SJCRH30 (cell line): ENCODE data around the gene KRT17. TPM values are rescaled to one million over a fixed set of nuclear protein-coding genes. Genes with fewer than 3 reads are reported as not detected.
"Not testable (repeated sequence)": the region's sequence is repeated elsewhere in the genome, so short reads cannot be mapped to it uniquely, and the experiment has no call there.

Experiments used
- DNase-seq, 2 experiments: peaks; one replicate each; pipeline ENCODE4 v3.0.0-alpha.2; 2015 to 2020
- H3K27ac ChIP-seq: fragments of 250-450 bp; sonication (Bioruptor Pico); 2 replicates; pipeline ENCODE4 v1.5.1; 2020; ENCODE audit warnings: mild to moderate bottlenecking, moderate library complexity
- H3K27me3 ChIP-seq: fragments of 250-450 bp; sonication (Bioruptor Pico); 2 replicates; pipeline ENCODE4 v1.5.1; 2020; ENCODE audit warnings: mild to moderate bottlenecking, moderate library complexity
- H3K36me3 ChIP-seq: fragments of 250-450 bp; sonication (Bioruptor Pico); 2 replicates; pipeline ENCODE4 v1.5.1; 2020; ENCODE audit warnings: mild to moderate bottlenecking, moderate library complexity
- H3K4me1 ChIP-seq: fragments of 250-450 bp; sonication (Bioruptor Pico); 2 replicates; pipeline ENCODE4 v1.5.1; 2020; ENCODE audit warnings: mild to moderate bottlenecking, moderate library complexity
- H3K4me3 ChIP-seq: fragments of 250-450 bp; sonication (Bioruptor Pico); 2 replicates; pipeline ENCODE4 v1.5.1; 2020; ENCODE audit warnings: mild to moderate bottlenecking, moderate library complexity
- H3K9me3 ChIP-seq: fragments of 250-450 bp; sonication (Bioruptor Pico); replicated peaks from 2 replicates; pipeline ENCODE4 v1.5.1; 2020; ENCODE audit warnings: mild to moderate bottlenecking, moderate library complexity
- total RNA-seq: library from RNA; depleted of rRNA; stranded (reverse); fragments of >200 nt; shearing (Covaris generic); gene quantifications from 2 replicates; pipeline ENCODE4 v1.2.3, GENCODE V29; 2014

Gene KRT17
- total RNA-seq, 1 experiment from 2014 or later = 134 TPM

DNA sequence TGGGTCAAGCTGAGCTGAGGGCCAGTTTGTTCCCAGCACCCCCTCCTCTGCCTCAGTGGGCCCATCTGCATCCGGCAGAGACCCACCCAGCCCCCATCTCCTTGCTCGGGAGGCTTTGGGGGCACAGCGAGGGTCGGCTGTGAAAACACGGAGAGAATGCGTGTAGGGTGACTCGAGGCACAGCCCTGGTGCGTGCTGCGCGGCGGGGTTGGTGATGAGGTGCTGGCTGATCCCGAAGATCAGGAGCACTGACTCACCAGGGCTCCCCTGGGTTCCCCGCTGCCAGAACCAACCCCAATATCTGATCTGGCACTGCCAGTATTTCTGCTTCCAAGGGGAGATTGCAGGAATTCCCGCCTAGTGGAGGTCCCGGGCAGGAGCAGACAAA, 7.5 kb upstream of the KRT17 start:
- Histone ChIP-seq H3K36me3 (no peaks in the 10 kb centered on the region), H3K27ac (peak overlapping the region; percentile 71), H3K4me1 (peaks cover 53% of the 10 kb centered on the region), H3K9me3 (no peaks in the 10 kb centered on the region), H3K27me3 (no peaks in the 10 kb centered on the region), H3K4me3 (no peak overlapping the region)
- DNase-seq = no peak

DNA sequence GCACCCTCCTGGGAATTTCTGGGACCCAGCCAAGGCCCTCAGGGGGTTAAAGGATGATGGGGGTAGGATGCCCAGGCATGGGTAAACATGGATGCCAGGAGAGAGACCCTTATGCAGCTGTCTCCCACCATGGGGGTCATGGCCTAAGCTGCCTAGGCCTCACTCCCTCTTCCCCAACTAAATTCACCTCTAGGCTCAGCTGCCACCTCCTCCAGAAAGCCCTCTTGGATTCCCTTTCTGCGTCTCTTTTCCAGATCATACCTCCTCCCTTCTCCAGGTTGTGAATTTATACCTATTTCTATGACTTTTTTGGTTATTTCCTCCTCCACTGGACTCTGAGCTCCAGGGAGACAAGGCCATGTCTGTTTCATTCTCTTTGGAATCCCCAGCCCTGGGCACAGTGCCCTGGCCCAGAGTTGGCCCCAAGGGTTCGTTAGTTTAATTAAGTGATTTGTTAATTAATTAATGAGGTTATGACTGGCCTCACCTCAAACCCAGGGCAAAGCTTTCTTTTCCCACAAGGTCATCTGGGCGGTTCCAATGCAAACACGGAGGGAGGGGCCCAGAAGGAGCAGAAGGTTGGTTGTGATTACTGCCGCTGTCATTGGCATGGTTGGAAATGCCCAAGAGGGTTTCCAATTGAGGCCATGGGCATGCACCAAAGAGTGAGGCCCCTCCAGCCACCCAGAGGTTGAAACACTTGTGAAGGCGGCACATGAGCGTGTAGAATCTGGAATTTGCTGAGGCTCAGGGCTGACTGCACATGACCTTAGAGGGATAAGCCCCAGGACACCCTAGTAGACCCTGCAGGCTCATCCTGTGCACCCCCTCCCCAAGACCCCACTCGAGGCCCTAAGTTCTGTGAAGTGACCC, 6.9 kb upstream of the KRT17 start:
- Histone ChIP-seq H3K9me3 (no peaks in the 10 kb centered on the region), H3K4me3 (no peak overlapping the region), H3K27me3 (no peaks in the 10 kb centered on the region), H3K27ac (peak overlapping the region; percentile 71), H3K36me3 (no peaks in the 10 kb centered on the region), H3K4me1 (peaks cover 47% of the 10 kb centered on the region)
- DNase-seq = peak; percentile 55 to 66

- Histone ChIP-seq H3K4me3 (no peak overlapping the region), H3K9me3 (no peaks in the 10 kb centered on the region), H3K4me1 (peaks cover 42% of the 10 kb centered on the region), H3K27me3 (no peaks in the 10 kb centered on the region), H3K27ac (no peak overlapping the region), H3K36me3 (no peaks in the 10 kb centered on the region)
- DNase-seq = no peak
These were observed 5.7 kb upstream of the KRT17 start for GRCh38 chr17:41629826-41630670.

DNA sequence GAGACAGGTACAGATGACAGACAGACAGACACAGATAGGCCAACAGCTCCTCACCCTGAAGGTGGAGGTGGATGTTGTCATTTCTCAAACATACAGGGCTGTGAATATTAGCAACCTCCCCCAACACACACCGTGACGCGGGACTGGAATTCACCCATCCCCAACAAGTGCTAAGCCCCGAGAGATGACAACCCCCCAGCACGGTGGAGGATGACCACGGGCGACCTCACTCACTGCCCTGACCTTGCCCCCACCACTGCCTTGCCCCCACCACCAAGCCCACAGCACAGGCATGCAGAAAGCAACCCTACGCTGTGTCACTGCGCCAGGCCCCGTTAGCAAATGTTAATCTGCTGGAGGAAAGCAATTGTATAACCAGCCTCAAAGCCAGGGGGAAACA, 4.9 kb upstream of the KRT17 start:
- Histone ChIP-seq H3K9me3 (no peaks in the 10 kb centered on the region), H3K4me3 (no peak overlapping the region), H3K36me3 (no peaks in the 10 kb centered on the region), H3K27me3 (no peaks in the 10 kb centered on the region), H3K27ac (no peak overlapping the region), H3K4me1 (peaks cover 40% of the 10 kb centered on the region)
- DNase-seq = no peak

DNA sequence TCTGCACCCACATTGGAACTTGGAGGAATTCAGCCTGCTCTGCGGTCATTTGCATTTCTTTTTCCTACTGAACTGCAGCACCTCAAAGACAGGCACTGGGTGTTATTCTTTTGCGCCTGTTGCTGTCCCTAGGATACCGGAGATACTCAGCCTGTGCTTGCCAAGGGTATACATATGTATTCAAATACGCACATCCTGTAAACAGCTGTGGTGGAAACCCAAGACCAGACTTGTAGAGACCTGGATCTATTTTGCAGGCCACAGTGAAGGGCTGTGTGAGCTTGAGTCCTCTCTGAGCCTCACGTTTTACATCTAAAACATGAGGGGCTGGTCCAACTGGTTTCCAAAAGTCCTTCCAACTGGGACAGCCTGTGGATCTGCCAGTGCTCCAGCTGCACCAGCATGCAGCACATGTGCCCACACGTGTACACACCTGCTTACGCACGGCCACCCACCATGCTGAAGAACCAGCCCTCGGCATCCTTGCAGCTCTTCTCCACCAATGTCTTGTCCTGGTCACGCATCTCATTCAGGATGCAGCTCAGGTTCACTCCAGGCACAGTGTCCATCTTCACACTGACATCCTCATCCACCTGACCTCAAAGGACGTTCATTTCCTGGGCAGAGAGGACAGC, 4.4 kb upstream of the KRT17 start:
- H3K4me3 ChIP-seq, H3K36me3 ChIP-seq, H3K9me3 ChIP-seq, DNase-seq, H3K27ac ChIP-seq, H3K27me3 ChIP-seq: not testable (repeated sequence)
- H3K4me1 ChIP-seq = peaks cover 34% of the 10 kb centered on the region

GRCh38 chr17:41628073-41628370, 3.6 kb upstream of the KRT17 start:
- H3K27me3 ChIP-seq, H3K9me3 ChIP-seq, DNase-seq, H3K36me3 ChIP-seq, H3K4me3 ChIP-seq, H3K27ac ChIP-seq: not testable (repeated sequence)
- peaks cover 32% of the 10 kb centered on the region for H3K4me1 ChIP-seq

GRCh38 chr17:41627316-41628072, 3.1 kb upstream of the KRT17 start:
- Histone ChIP-seq H3K36me3 (peaks cover 4% of the 10 kb centered on the region), H3K27me3 (no peaks in the 10 kb centered on the region), H3K4me3 (no peak overlapping the region), H3K9me3 (no peaks in the 10 kb centered on the region), H3K27ac (no peak overlapping the region), H3K4me1 (peaks cover 34% of the 10 kb centered on the region)
- DNase-seq = no peak

DNA sequence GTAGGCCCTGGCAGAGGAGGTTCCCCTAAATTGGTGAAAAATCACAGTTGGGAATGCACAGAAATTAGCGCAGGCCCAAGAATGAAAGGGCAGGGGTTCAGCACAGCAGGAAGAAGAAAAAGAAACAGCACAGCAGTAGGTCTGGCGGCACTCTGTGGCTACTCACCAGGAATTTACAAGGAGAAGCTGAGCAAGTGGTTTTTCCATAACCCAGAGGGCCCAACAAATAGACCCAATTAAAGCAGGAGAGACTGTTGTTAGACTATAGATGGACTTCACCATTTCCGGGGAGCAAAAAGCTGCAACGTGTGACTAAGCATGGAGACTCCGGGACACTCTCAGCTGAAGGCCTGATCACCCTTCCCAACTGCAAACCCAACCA, 2.5 kb upstream of the KRT17 start:
- H3K9me3 ChIP-seq, H3K4me3 ChIP-seq, H3K27ac ChIP-seq, DNase-seq, H3K27me3 ChIP-seq, H3K36me3 ChIP-seq: not testable (repeated sequence)
- peaks cover 30% of the 10 kb centered on the region for H3K4me1 ChIP-seq

- H3K9me3 ChIP-seq, H3K4me3 ChIP-seq, H3K27me3 ChIP-seq, DNase-seq, H3K27ac ChIP-seq: not testable (repeated sequence)
- peaks cover 23% of the 10 kb centered on the region for H3K4me1 ChIP-seq
- peaks cover 11% of the 10 kb centered on the region for H3K36me3 ChIP-seq
These were observed 1.9 kb upstream of the KRT17 start for GRCh38 chr17:41626028-41626913.

- Histone ChIP-seq H3K27ac (no peak overlapping the region), H3K9me3 (no peaks in the 10 kb centered on the region), H3K27me3 (no peaks in the 10 kb centered on the region), H3K4me3 (no peak overlapping the region), H3K4me1 (peaks cover 20% of the 10 kb centered on the region), H3K36me3 (peaks cover 15% of the 10 kb centered on the region)
- DNase-seq = no peak
These were observed 1.2 kb upstream of the KRT17 start for GRCh38 chr17:41625602-41626001.

- peak; percentile 68 to 75 for DNase-seq
- H3K27me3 ChIP-seq, H3K9me3 ChIP-seq: not testable (repeated sequence)
- Histone ChIP-seq H3K4me1 (peaks cover 12% of the 10 kb centered on the region), H3K36me3 (peaks cover 19% of the 10 kb centered on the region), H3K27ac (peak overlapping the region; percentile 84), H3K4me3 (peak overlapping the region; percentile 63)
These were observed 1.1 kb downstream of the KRT17 start for GRCh38 chr17:41623184-41623861.

DNA sequence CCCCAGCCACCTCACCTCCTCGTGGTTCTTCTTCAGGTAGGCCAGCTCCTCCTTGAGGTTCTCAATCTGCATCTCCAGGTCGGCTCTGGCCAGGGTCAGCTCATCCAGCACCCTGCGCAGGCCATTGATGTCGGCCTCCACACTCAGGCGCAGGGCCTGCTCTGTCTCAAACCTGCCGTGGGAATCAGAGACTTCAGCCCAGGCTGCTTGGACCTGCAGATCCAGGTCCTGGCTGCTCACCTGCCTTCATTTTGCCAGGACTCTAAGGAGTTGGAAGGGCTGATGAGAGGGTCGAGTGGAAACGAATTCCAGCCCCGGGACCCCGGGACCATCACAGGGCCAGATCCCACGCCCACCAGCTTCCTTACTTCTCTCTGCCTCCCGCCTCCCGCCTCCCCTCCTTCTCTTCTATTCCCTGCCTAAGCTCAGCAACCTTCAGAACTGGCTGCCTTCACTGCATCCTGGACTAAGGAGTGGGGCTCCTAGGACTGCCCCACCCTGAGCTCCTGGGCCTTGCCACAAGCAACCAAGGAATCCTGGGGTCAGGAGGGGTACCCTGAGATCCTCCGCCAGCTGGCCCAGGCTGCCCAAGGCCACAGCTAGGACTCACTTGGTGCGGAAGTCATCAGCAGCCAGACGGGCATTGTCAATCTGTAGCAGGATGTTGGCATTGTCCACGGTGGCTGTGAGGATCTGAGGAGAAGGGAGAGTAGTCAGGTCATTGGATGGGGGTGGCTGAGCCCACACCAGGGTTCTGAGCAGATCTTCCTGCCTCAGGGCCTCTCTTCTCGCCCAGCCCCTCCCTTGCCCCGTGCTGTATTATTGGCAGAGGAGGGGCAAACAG, 1.8 kb downstream of the KRT17 start:
- H3K27me3 ChIP-seq, H3K9me3 ChIP-seq: not testable (repeated sequence)
- peaks cover 19% of the 10 kb centered on the region for H3K36me3 ChIP-seq
- DNase-seq = peak in 1 of 2 experiments; percentile 51
- peak overlapping the region; percentile 63 for H3K4me3 ChIP-seq
- peaks cover 12% of the 10 kb centered on the region for H3K4me1 ChIP-seq
- peak overlapping the region; percentile 84 for H3K27ac ChIP-seq

- DNase-seq = no peak
- Histone ChIP-seq H3K36me3 (peaks cover 19% of the 10 kb centered on the region), H3K4me1 (peaks cover 13% of the 10 kb centered on the region), H3K27ac (no peak overlapping the region), H3K27me3 (no peaks in the 10 kb centered on the region), H3K9me3 (no peaks in the 10 kb centered on the region), H3K4me3 (no peak overlapping the region)
These were observed 2.5 kb downstream of the KRT17 start for GRCh38 chr17:41621916-41622315.
